ENCODE data around the gene NAP1L5. TPM values are rescaled to one million over a fixed set of nuclear protein-coding genes. Genes with fewer than 3 reads are reported as not detected.

NAP1L5 gene
- total and polyA plus RNA-seq, 9 of the 15 experiments (the other 6 are each of a cell fraction or from before 2014, with no cell fraction given): 2.4 to 10.6 (median 7.0) TPM

DNA sequence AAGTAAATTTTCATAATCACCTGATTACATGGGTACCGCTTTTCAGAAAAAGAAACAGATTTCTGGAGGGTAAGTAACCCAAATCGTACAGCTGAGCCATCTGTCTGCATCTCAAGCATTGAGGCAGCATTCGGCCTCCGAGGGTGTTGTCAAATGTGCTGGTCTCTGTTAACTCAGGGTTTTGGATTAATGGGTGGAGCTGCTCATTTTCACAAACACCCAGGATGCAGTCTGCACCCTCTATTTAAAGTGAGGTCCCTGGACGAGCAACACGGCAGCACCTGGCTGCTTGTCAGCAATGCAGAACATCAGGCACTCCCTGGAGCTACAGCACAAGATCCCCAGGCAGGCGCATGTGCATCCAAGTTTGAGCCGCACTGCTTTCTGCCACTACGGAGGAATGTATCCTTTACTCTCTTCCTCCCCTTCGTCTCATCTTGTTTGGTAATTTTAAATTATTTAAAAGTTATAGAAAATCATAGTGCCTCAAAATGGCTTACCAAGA, 24.7 kb upstream of the NAP1L5 start (continued):
- TF ChIP-seq, protein P1, sequence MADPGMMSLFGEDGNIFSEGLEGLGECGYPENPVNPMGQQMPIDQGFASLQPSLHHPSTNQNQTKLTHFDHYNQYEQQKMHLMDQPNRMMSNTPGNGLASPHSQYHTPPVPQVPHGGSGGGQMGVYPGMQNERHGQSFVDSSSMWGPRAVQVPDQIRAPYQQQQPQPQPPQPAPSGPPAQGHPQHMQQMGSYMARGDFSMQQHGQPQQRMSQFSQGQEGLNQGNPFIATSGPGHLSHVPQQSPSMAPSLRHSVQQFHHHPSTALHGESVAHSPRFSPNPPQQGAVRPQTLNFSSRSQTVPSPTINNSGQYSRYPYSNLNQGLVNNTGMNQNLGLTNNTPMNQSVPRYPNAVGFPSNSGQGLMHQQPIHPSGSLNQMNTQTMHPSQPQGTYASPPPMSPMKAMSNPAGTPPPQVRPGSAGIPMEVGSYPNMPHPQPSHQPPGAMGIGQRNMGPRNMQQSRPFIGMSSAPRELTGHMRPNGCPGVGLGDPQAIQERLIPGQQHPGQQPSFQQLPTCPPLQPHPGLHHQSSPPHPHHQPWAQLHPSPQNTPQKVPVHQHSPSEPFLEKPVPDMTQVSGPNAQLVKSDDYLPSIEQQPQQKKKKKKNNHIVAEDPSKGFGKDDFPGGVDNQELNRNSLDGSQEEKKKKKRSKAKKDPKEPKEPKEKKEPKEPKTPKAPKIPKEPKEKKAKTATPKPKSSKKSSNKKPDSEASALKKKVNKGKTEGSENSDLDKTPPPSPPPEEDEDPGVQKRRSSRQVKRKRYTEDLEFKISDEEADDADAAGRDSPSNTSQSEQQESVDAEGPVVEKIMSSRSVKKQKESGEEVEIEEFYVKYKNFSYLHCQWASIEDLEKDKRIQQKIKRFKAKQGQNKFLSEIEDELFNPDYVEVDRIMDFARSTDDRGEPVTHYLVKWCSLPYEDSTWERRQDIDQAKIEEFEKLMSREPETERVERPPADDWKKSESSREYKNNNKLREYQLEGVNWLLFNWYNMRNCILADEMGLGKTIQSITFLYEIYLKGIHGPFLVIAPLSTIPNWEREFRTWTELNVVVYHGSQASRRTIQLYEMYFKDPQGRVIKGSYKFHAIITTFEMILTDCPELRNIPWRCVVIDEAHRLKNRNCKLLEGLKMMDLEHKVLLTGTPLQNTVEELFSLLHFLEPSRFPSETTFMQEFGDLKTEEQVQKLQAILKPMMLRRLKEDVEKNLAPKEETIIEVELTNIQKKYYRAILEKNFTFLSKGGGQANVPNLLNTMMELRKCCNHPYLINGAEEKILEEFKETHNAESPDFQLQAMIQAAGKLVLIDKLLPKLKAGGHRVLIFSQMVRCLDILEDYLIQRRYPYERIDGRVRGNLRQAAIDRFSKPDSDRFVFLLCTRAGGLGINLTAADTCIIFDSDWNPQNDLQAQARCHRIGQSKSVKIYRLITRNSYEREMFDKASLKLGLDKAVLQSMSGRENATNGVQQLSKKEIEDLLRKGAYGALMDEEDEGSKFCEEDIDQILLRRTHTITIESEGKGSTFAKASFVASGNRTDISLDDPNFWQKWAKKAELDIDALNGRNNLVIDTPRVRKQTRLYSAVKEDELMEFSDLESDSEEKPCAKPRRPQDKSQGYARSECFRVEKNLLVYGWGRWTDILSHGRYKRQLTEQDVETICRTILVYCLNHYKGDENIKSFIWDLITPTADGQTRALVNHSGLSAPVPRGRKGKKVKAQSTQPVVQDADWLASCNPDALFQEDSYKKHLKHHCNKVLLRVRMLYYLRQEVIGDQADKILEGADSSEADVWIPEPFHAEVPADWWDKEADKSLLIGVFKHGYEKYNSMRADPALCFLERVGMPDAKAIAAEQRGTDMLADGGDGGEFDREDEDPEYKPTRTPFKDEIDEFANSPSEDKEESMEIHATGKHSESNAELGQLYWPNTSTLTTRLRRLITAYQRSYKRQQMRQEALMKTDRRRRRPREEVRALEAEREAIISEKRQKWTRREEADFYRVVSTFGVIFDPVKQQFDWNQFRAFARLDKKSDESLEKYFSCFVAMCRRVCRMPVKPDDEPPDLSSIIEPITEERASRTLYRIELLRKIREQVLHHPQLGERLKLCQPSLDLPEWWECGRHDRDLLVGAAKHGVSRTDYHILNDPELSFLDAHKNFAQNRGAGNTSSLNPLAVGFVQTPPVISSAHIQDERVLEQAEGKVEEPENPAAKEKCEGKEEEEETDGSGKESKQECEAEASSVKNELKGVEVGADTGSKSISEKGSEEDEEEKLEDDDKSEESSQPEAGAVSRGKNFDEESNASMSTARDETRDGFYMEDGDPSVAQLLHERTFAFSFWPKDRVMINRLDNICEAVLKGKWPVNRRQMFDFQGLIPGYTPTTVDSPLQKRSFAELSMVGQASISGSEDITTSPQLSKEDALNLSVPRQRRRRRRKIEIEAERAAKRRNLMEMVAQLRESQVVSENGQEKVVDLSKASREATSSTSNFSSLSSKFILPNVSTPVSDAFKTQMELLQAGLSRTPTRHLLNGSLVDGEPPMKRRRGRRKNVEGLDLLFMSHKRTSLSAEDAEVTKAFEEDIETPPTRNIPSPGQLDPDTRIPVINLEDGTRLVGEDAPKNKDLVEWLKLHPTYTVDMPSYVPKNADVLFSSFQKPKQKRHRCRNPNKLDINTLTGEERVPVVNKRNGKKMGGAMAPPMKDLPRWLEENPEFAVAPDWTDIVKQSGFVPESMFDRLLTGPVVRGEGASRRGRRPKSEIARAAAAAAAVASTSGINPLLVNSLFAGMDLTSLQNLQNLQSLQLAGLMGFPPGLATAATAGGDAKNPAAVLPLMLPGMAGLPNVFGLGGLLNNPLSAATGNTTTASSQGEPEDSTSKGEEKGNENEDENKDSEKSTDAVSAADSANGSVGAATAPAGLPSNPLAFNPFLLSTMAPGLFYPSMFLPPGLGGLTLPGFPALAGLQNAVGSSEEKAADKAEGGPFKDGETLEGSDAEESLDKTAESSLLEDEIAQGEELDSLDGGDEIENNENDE (IDR thresholded peaks at IDR 0.05; ENCODE audit: low read depth, low read length): no peak
- TF ChIP-seq, protein P2, sequence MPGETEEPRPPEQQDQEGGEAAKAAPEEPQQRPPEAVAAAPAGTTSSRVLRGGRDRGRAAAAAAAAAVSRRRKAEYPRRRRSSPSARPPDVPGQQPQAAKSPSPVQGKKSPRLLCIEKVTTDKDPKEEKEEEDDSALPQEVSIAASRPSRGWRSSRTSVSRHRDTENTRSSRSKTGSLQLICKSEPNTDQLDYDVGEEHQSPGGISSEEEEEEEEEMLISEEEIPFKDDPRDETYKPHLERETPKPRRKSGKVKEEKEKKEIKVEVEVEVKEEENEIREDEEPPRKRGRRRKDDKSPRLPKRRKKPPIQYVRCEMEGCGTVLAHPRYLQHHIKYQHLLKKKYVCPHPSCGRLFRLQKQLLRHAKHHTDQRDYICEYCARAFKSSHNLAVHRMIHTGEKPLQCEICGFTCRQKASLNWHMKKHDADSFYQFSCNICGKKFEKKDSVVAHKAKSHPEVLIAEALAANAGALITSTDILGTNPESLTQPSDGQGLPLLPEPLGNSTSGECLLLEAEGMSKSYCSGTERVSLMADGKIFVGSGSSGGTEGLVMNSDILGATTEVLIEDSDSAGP (CRISPR knock-in tag; IDR thresholded peaks at IDR 0.05): no peak
- TF ChIP-seq MEIS2 (IDR thresholded peaks at IDR 0.05; ENCODE audit: partially characterized antibody) (no peak), RAD21 (CRISPR knock-in tag; conservative IDR thresholded peaks at IDR 0.05 in 1 of 2, IDR thresholded peaks at IDR 0.05 in 1 of 2) (no peak), CCAR2 (IDR thresholded peaks at IDR 0.05; ENCODE audit: low read depth, low read length) (no peak)
- TF ChIP-seq, protein P3, sequence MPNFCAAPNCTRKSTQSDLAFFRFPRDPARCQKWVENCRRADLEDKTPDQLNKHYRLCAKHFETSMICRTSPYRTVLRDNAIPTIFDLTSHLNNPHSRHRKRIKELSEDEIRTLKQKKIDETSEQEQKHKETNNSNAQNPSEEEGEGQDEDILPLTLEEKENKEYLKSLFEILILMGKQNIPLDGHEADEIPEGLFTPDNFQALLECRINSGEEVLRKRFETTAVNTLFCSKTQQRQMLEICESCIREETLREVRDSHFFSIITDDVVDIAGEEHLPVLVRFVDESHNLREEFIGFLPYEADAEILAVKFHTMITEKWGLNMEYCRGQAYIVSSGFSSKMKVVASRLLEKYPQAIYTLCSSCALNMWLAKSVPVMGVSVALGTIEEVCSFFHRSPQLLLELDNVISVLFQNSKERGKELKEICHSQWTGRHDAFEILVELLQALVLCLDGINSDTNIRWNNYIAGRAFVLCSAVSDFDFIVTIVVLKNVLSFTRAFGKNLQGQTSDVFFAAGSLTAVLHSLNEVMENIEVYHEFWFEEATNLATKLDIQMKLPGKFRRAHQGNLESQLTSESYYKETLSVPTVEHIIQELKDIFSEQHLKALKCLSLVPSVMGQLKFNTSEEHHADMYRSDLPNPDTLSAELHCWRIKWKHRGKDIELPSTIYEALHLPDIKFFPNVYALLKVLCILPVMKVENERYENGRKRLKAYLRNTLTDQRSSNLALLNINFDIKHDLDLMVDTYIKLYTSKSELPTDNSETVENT (CRISPR knock-in tag; IDR thresholded peaks at IDR 0.05): no peak

Data from K562 (cell line).